ENCODE data around the gene PLEKHG5. TPM values are rescaled to one million over a fixed set of nuclear protein-coding genes. Genes with fewer than 3 reads are reported as not detected.

The PLEKHG5 gene
- polyA plus RNA-seq, 3 donors: 0.03 TPM; not detected in 2

DNA sequence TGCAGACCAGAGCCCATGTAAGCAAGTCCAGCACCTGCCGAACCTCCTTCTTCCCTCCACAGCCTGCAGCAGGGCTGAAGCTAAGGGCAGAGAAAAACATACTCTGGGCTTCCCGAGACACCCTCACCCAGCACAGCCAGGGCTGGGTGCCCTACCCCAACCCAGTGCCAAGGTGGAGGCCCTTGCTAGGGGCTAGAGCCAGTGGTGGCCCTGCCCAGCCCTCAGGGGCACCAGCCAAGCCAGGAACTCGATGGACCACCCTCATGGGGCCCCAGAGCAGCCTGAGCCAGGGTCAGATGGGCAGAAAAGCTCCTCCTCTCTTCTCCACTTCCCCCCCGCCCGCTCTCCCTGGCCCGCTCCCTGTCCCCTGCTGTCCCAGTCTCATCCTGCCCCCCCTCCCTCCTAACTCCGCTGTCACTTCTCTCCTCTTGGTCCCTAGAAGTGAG lies 41.4 kb downstream of the PLEKHG5 start:
- H3K4me3 Mint-ChIP-seq: peak overlapping the region in 1 of 2 donors; percentile 53
- Histone ChIP-seq H2AFZ (ENCODE audit: insufficient read depth, low read depth, low read length, poor library complexity, severe bottlenecking) (no peak overlapping the region), H3K9me3 (replicated peaks in 1 of 2; ENCODE audit: control insufficient read depth in 1 of 2, insufficient read depth in 1 of 2, low read length in 2 of 2) (no peaks in the 10 kb centered on the region), H4K20me1 (ENCODE audit: insufficient read depth, low read length) (no peaks in the 10 kb centered on the region), H3K79me2 (ENCODE audit: insufficient read depth, low read length) (no peaks in the 10 kb centered on the region), H3K27ac (ENCODE audit: low read depth in 1 of 2, low read length in 2 of 2) (no peak overlapping the region), H3K4me2 (replicated peaks; ENCODE audit: extremely low read depth, low read length, poor library complexity, severe bottlenecking) (no peak overlapping the region), H3K4me1 (ENCODE audit: control insufficient read depth in 1 of 2, insufficient read depth in 2 of 2, low read length in 2 of 2) (no peaks in the 10 kb centered on the region), H3K4me3 (replicated peaks in 1 of 3; ENCODE audit: low read depth in 2 of 3, low read length in 3 of 3) (no peak overlapping the region), H3K9ac (ENCODE audit: insufficient read depth, low read length, poor library complexity, severe bottlenecking) (no peak overlapping the region), H3K36me3 (replicated peaks in 1 of 2; ENCODE audit: control insufficient read depth in 1 of 2, insufficient read depth in 2 of 2, low read length in 2 of 2) (no peaks in the 10 kb centered on the region), H3K27me3 (ENCODE audit: control insufficient read depth in 2 of 2, insufficient read depth in 2 of 2, low read length in 2 of 2) (peaks cover 6 to 64% of the 10 kb centered on the region in 2 donors)
- H3K27ac Mint-ChIP-seq: no peak overlapping the region
- no peak for DNase-seq
- peaks cover 73 to 93% (median 79%) of the 10 kb centered on the region in 3 donors for H3K27me3 Mint-ChIP-seq (ENCODE audit: low read depth in 3 of 3)
- TF ChIP-seq CTCF (IDR thresholded peaks at IDR 0.05): no peak
- H3K4me1 Mint-ChIP-seq: peaks cover 2% of the 10 kb centered on the region
- 24% methylated on average over 3 of the region's 7 CpGs for WGBS (ENCODE audit: insufficient coverage)
- H3K36me3 Mint-ChIP-seq: peaks cover 0 to 5% of the 10 kb centered on the region in 2 donors
- intact Hi-C loops (cut with micrococcal nuclease): no loop called here
- H3K9me3 Mint-ChIP-seq: peaks cover 0 to 10% (median 0%) of the 10 kb centered on the region in 7 donors

DNA sequence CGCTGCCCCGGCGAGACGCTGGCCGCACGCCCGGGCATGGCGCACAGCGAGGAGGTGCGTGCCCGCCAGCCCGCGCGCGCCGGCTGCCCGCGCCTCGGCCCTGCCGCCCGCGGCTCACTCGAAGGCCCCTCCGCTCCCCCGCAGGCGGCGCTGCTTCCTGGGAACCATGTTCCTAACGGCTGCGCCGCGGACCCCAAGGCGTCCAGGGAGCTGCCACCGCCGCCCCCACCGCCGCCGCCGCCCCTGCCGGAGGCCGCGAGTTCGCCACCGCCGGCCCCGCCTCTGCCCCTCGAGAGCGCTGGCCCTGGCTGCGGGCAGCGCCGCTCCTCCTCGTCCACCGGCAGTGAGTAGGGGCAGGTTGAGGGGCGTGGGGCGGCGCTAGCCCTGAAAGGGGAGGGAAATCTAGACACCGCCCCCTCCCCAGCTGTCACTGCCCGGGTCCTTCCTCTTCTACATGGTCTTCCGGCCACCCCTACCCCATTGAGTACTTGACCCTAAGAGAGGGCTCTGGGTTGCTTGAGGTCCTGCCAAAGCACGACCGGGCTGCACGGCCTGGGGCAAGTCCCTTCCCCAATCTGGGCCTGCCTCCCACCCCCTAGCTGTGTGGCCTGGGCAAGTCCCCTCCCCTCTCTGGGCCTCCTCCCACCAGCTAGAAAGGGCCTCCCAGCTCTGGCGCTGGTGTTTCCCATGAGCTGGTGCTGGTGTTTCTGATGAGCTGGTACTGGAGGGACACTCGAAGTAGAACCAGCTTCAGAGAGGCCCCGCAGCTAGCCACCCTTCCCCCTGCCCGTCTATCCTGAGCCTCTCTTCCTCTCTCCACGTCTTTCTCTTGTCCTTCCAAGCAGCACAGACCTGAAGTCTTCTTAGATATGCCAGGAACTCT lies 42.5 kb downstream of the PLEKHG5 start:
- H3K27me3 Mint-ChIP-seq (ENCODE audit: low read depth in 3 of 3): peaks cover 69 to 90% (median 74%) of the 10 kb centered on the region in 3 donors
- Histone ChIP-seq H3K9ac (ENCODE audit: insufficient read depth, low read length, poor library complexity, severe bottlenecking) (no peak overlapping the region), H4K20me1 (ENCODE audit: insufficient read depth, low read length) (no peaks in the 10 kb centered on the region), H3K9me3 (replicated peaks in 1 of 2; ENCODE audit: control insufficient read depth in 1 of 2, insufficient read depth in 1 of 2, low read length in 2 of 2) (no peaks in the 10 kb centered on the region), H3K4me1 (ENCODE audit: control insufficient read depth in 1 of 2, insufficient read depth in 2 of 2, low read length in 2 of 2) (no peaks in the 10 kb centered on the region), H3K79me2 (ENCODE audit: insufficient read depth, low read length) (no peaks in the 10 kb centered on the region), H2AFZ (ENCODE audit: insufficient read depth, low read depth, low read length, poor library complexity, severe bottlenecking) (no peak overlapping the region), H3K4me2 (replicated peaks; ENCODE audit: extremely low read depth, low read length, poor library complexity, severe bottlenecking) (no peak overlapping the region), H3K27me3 (ENCODE audit: control insufficient read depth in 2 of 2, insufficient read depth in 2 of 2, low read length in 2 of 2) (peaks cover 6 to 59% of the 10 kb centered on the region in 2 donors), H3K27ac (ENCODE audit: low read depth in 1 of 2, low read length in 2 of 2) (no peak overlapping the region), H3K36me3 (replicated peaks in 1 of 2; ENCODE audit: control insufficient read depth in 1 of 2, insufficient read depth in 2 of 2, low read length in 2 of 2) (no peaks in the 10 kb centered on the region), H3K4me3 (replicated peaks in 1 of 3; ENCODE audit: low read depth in 2 of 3, low read length in 3 of 3) (no peak overlapping the region)
- peaks cover 0 to 10% (median 0%) of the 10 kb centered on the region in 7 donors for H3K9me3 Mint-ChIP-seq
- no peak overlapping the region for H3K27ac Mint-ChIP-seq
- intact Hi-C loops (cut with micrococcal nuclease): no loop called here
- peak overlapping the region in 1 of 2 donors; percentile 75 for H3K4me3 Mint-ChIP-seq
- no peak for TF ChIP-seq CTCF (IDR thresholded peaks at IDR 0.05)
- no peak for DNase-seq
- H3K36me3 Mint-ChIP-seq: peaks cover 0 to 5% of the 10 kb centered on the region in 2 donors
- peaks cover 2% of the 10 kb centered on the region for H3K4me1 Mint-ChIP-seq
- WGBS (ENCODE audit: insufficient coverage): 4% methylated on average over 44 of the region's 66 CpGs

Data from CD14-positive monocyte (primary cell).